Parathyroid adenoma (tissue), 2 donors: ENCODE data around the gene MAP1LC3A.

ENCODE experiments used
- H2AFZ ChIP-seq: fragments of 300-600 bp; sonication (generic); one replicate; pipeline ENCODE4 v1.7.0; 2017; ENCODE audit warnings: antibody characterized with exemption, mild to moderate bottlenecking
- H3K27ac ChIP-seq: fragments of 300-600 bp; sonication (generic); one replicate; pipeline ENCODE4 v1.7.0; 2017
- H3K27me3 ChIP-seq: fragments of 300-600 bp; sonication (generic); one replicate; pipeline ENCODE4 v1.7.0; 2017; ENCODE audit warnings: low read length; ENCODE audit not compliant: control insufficient read depth, insufficient read depth
- H3K36me3 ChIP-seq: fragments of 300-600 bp; sonication (generic); one replicate; pipeline ENCODE4 v1.7.0; 2017; ENCODE audit warnings: low read length; ENCODE audit not compliant: control insufficient read depth, insufficient read depth
- H3K4me1 ChIP-seq: fragments of 300-600 bp; sonication (generic); one replicate; pipeline ENCODE4 v1.7.0; 2017; ENCODE audit warnings: control low read depth
- H3K4me2 ChIP-seq: fragments of 300-600 bp; sonication (generic); one replicate; pipeline ENCODE4 v1.7.0; 2017; ENCODE audit warnings: low read length
- H3K4me3 ChIP-seq: fragments of 300-600 bp; sonication (generic); one replicate; pipeline ENCODE4 v1.7.0; 2017; ENCODE audit warnings: low read depth, low read length
- H3K79me2 ChIP-seq: fragments of 300-600 bp; sonication (generic); one replicate; pipeline ENCODE4 v1.7.0; 2017; ENCODE audit warnings: control low read depth
- H3K9ac ChIP-seq: fragments of 300-600 bp; sonication (generic); one replicate; pipeline ENCODE4 v1.7.0; 2017; ENCODE audit warnings: mild to moderate bottlenecking
- H3K9me3 ChIP-seq: fragments of 300-600 bp; sonication (generic); one replicate; pipeline ENCODE4 v1.7.0; 2017; ENCODE audit warnings: low read length; ENCODE audit not compliant: control insufficient read depth
- CTCF ChIP-seq: fragments of 300-600 bp; sonication (generic); IDR thresholded peaks from one replicate; pipeline ENCODE4 v1.7.0; 2017; ENCODE audit warnings: antibody characterized with exemption, mild to moderate bottlenecking
- donor health status: primary hyperparathyroidism.

The MAP1LC3A gene

DNA sequence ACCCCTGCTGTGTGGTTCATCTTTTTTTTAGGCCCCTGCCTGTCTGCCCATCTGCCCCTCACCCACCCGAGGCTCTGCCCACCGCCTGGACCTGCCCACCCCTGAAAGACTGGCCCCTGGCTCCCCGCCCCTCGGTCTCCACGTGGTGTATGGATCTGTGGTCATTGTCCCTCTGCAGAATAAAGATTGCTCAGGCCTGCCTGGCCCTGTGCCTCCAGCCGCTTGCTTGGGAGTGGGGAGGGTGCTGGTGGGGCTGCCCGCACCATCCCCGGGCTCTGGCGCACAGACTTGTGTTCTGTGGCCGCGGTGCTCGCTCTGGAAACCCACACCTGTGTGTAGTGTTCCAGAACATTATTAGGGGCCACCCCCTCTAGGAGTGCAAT is 1.6 kb downstream of the MAP1LC3A start:
- Histone ChIP-seq H3K79me2 (no peaks in the 10 kb centered on the region), H3K27ac (no peak overlapping the region), H3K9me3 (no peaks in the 10 kb centered on the region), H3K27me3 (no peaks in the 10 kb centered on the region), H3K4me3 (no peak overlapping the region), H3K4me1 (no peaks in the 10 kb centered on the region), H3K9ac (no peak overlapping the region), H3K36me3 (no peaks in the 10 kb centered on the region), H2AFZ (no peak overlapping the region), H3K4me2 (no peak overlapping the region)
- TF ChIP-seq CTCF: no peak

- Histone ChIP-seq H3K9ac (no peak overlapping the region), H3K27me3 (no peaks in the 10 kb centered on the region), H3K36me3 (no peaks in the 10 kb centered on the region), H3K4me3 (no peak overlapping the region), H2AFZ (no peak overlapping the region), H3K79me2 (no peaks in the 10 kb centered on the region), H3K9me3 (no peaks in the 10 kb centered on the region), H3K4me1 (no peaks in the 10 kb centered on the region), H3K4me2 (no peak overlapping the region), H3K27ac (no peak overlapping the region)
- no peak for TF ChIP-seq CTCF
These were observed 2.1 kb downstream of the MAP1LC3A start for GRCh38 chr20:34560614-34561013.

- TF ChIP-seq CTCF: no peak
- H3K4me1 ChIP-seq: no peaks in the 10 kb centered on the region
- no peaks in the 10 kb centered on the region for H3K9me3 ChIP-seq
- H3K79me2 ChIP-seq: no peaks in the 10 kb centered on the region
- H3K36me3 ChIP-seq: no peaks in the 10 kb centered on the region
- no peak overlapping the region for H3K27ac ChIP-seq
- no peak overlapping the region for H3K4me3 ChIP-seq
- H2AFZ ChIP-seq: no peak overlapping the region
- H3K9ac ChIP-seq: no peak overlapping the region
- no peaks in the 10 kb centered on the region for H3K27me3 ChIP-seq
- no peak overlapping the region for H3K4me2 ChIP-seq
These were observed 3.1 kb downstream of the MAP1LC3A start for GRCh38 chr20:34561661-34562060.

DNA sequence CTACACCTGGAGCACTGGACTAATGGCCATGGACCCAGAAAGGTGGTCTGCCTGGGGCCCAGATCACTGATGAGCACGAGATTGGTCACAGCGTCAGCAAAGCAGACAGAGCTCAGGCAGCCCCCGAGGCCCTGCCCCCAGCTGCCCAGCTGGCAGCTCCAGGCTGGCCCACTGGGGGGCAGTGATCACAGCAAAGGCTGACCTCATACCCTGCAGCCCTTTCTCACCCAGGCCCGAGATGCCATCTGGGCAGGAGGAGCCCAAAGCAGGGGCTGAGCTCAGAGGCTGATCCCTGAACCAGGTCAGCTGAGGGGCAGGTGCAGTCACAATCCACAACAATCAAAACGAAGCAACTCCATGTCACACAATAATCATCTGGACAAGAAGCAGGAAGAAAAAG is 4.1 kb downstream of the MAP1LC3A start:
- H3K27ac ChIP-seq: no peak overlapping the region

More for the DNA sequence above, 4.1 kb downstream of the MAP1LC3A start:
- TF ChIP-seq CTCF: no peak
- no peaks in the 10 kb centered on the region for H3K79me2 ChIP-seq
- H3K27me3 ChIP-seq: no peaks in the 10 kb centered on the region
- no peaks in the 10 kb centered on the region for H3K36me3 ChIP-seq
- H3K9me3 ChIP-seq: no peaks in the 10 kb centered on the region
- no peak overlapping the region for H2AFZ ChIP-seq
- H3K4me3 ChIP-seq: no peak overlapping the region
- no peaks in the 10 kb centered on the region for H3K4me1 ChIP-seq
- no peak overlapping the region for H3K4me2 ChIP-seq
- H3K9ac ChIP-seq: no peak overlapping the region
